RWPE1 (cell line): ENCODE data around the gene EXT2.

Experiments
- CTCF ChIA-PET: fragments of 350-600 bp; sonication (Branson Sonifier 250); formaldehyde crosslinking; extraction: SDS; loops from one replicate; lab custom pipeline; 2021; lab: Yijun Ruan, JAX
- POLR2A ChIA-PET: fragments of 400-600 bp; formaldehyde crosslinking; extraction: SDS; loops from one replicate; lab custom pipeline; 2020; ENCODE audit warnings: antibody characterized with exemption; ENCODE audit not compliant: low non-redundant PET; lab: Yijun Ruan, JAX
- DNase-seq: peaks from one replicate; pipeline ENCODE4 v3.0.0; 2012; ENCODE audit warnings: low spot score
- H3K27ac ChIP-seq: fragments of 450-650 bp; 2 replicates; pipeline ENCODE4 v1.5.1; 2017
- CTCF ChIP-seq: fragments of 450-650 bp; conservative IDR thresholded peaks from 2 replicates; pipeline ENCODE4 v1.5.1; 2017; ENCODE audit warnings: low read depth, mild to moderate bottlenecking

EXT2 gene

GRCh38 chr11:44255406-44256071, 160.1 kb downstream of the EXT2 start:
- TF ChIP-seq CTCF, result no peak
- ChIA-PET CTCF (interaction anchor here (0.6 to 0.7 kb wide), 2 partner anchors 9 to 162 kb away, joined by 3 to 4 read pairs; no protein-coding TSS in a partner anchor), POLR2A (no interaction called here)
- no peak overlapping the region for H3K27ac ChIP-seq
- no peak for DNase-seq

GRCh38 chr11:44256673-44257291, 161.3 kb downstream of the EXT2 start:
- CTCF ChIA-PET, result interaction anchor here (0.8 kb wide), 1 partner anchor 22 kb away, joined by 4 read pairs; no protein-coding TSS in a partner anchor
- DNase-seq, result no peak
- TF ChIP-seq CTCF, result no peak
- H3K27ac ChIP-seq, result no peak overlapping the region
- POLR2A ChIA-PET, result no interaction called here

- DNase-seq, result no peak
- POLR2A ChIA-PET, result no interaction called here
- CTCF ChIA-PET, result interaction anchor here (0.8 kb wide), 1 partner anchor 23 kb away, joined by 4 read pairs; no protein-coding TSS in a partner anchor
- no peak for TF ChIP-seq CTCF
- no peak overlapping the region for H3K27ac ChIP-seq
Observed at GRCh38 chr11:44257338-44258189, 162.1 kb downstream of the EXT2 start.

- no peak for DNase-seq
- no peak overlapping the region for H3K27ac ChIP-seq
- ChIA-PET CTCF (no interaction called here), POLR2A (no interaction called here)
- TF ChIP-seq CTCF, result no peak
Observed at GRCh38 chr11:44258190-44258489, 162.7 kb downstream of the EXT2 start.

GRCh38 chr11:44258839-44259420, 163.5 kb downstream of the EXT2 start:
- ChIA-PET CTCF (interaction anchor here (0.6 kb wide), 1 partner anchor 254 kb away, joined by 3 read pairs; no protein-coding TSS in a partner anchor), POLR2A (no interaction called here)
- TF ChIP-seq CTCF, result no peak
- DNase-seq, result no peak
- no peak overlapping the region for H3K27ac ChIP-seq

GRCh38 chr11:44260081-44260480, 164.6 kb downstream of the EXT2 start:
- H3K27ac ChIP-seq, result no peak overlapping the region
- ChIA-PET CTCF (no interaction called here), POLR2A (no interaction called here)
- no peak for DNase-seq
- no peak for TF ChIP-seq CTCF
